HUES48 (cell line): ENCODE measurements around the gene BTG4.

ENCODE experiments used
- H3K27ac ChIP-seq: one replicate; pipeline ENCODE4 v1.7.0; 2013; ENCODE audit warnings: low read depth, low read length, inconsistent platforms
- H3K27me3 ChIP-seq: 2 replicates; pipeline ENCODE4 v1.6.1; 2013; ENCODE audit warnings: mild to moderate bottlenecking, low read length; ENCODE audit not compliant: control insufficient read depth, insufficient read depth
- H3K36me3 ChIP-seq: 2 replicates; pipeline ENCODE4 v1.6.1; 2013; ENCODE audit warnings: low read length; ENCODE audit not compliant: control insufficient read depth, insufficient read depth
- H3K4me1 ChIP-seq: 2 replicates; pipeline ENCODE4 v1.6.1; 2013; ENCODE audit warnings: mild to moderate bottlenecking, low read length; ENCODE audit not compliant: control insufficient read depth, insufficient read depth
- H3K4me3 ChIP-seq: 2 replicates; pipeline ENCODE4 v1.5.1; 2013; ENCODE audit warnings: mild to moderate bottlenecking, low read depth, low read length
- H3K9ac ChIP-seq: 2 replicates; pipeline ENCODE4 v1.6.1; 2013; ENCODE audit warnings: mild to moderate bottlenecking, low read depth, low read length, moderate library complexity
- H3K9me3 ChIP-seq: 2 replicates; pipeline ENCODE4 v1.6.1; 2013; ENCODE audit warnings: low read length; ENCODE audit not compliant: control insufficient read depth, insufficient read depth

The BTG4 gene

DNA sequence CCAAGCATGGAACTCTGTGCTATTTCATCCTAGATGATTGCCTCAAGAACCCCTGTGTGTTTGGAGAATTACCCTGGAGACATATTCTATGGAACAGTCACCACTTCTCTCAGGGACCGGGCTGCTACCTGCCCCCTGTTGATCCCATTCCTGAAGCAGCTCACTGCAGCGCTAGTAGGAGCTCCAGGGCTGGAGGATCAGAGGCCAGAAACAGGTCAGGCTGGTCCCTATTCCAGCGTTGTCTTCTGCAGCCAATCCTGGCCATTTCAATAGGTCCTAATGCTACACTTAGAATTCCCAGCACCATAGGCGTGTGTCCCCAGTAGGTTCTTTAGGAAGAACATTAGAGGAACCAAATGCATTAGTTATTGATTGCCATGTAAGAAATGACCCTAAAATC lies 48.9 kb downstream of the BTG4 start:
- Histone ChIP-seq H3K27me3 (no peaks in the 10 kb centered on the region; the same call in 1 of the 2 replicates), H3K36me3 (no peaks in the 10 kb centered on the region), H3K4me1 (no peaks in the 10 kb centered on the region), H3K9ac (no peak overlapping the region), H3K9me3 (no peaks in the 10 kb centered on the region), H3K4me3 (no peak overlapping the region), H3K27ac (no peak overlapping the region)

DNA sequence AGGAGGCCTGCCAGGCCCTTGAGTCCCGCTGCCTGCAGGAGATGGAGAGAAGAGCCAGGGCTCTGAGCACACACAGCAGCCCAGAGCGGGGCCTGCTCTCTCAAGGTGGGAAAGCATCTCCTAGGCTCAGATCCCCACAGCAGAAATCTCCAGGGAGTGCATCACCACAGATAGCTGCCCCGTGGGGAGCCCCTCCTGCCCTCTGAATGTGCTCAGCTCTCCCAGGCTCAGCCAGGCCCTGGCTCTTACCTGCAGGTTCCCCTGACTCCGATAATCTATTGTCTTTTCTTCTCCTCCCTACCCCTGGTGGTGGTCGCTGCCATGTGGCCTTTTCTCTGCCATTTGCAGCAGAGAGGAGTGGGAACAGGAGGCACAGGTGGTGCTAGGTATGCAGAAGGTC lies 49.9 kb downstream of the BTG4 start:
- no peaks in the 10 kb centered on the region; the same call in 1 of the 2 replicates for H3K27me3 ChIP-seq
- H3K4me3 ChIP-seq: no peak overlapping the region
- no peaks in the 10 kb centered on the region for H3K9me3 ChIP-seq
- H3K36me3 ChIP-seq: no peaks in the 10 kb centered on the region
- no peak overlapping the region for H3K27ac ChIP-seq
- H3K4me1 ChIP-seq: no peaks in the 10 kb centered on the region
- no peak overlapping the region for H3K9ac ChIP-seq

DNA sequence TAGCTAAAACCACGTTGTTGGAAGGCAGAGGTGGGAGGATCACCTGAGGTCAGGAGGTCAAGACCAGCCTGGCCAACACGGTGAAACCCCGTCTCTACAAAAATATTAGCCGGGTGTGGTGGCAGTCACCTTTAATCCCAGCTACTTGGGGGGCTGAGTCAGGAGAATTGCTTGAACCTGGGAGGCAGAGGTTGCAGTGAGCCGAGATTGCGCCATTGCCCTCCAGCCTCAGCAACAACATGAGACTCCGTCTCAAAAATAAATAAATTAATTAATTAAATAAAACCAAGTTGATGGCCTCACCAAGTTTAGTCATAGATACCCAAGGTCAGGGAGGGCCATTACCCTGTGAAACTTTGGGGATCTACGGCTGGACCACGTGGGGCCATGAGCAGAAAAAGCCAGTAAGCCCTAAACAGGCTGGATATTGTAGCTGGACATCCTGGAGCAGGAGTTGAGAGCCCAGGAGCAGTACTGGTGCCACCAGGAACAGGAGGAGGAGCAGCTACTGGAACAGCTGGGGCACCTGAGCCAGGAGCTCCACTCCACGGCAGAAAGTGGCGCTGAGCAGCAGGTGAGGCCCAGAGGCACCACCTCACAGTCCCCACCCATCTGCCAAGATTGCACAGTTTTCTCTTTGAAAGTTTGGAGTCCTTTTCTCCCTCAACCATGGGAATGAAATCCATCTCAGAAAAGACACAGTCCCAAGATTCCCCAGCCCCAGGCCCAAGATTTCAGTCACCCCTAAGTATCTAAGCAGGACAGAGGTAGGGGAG lies 50.5 kb downstream of the BTG4 start:
- no peak overlapping the region for H3K4me3 ChIP-seq
- no peaks in the 10 kb centered on the region for H3K9me3 ChIP-seq
- no peak overlapping the region for H3K9ac ChIP-seq
- no peaks in the 10 kb centered on the region; the same call in 1 of the 2 replicates for H3K27me3 ChIP-seq
- H3K27ac ChIP-seq: no peak overlapping the region
- no peaks in the 10 kb centered on the region for H3K4me1 ChIP-seq
- no peaks in the 10 kb centered on the region for H3K36me3 ChIP-seq

DNA sequence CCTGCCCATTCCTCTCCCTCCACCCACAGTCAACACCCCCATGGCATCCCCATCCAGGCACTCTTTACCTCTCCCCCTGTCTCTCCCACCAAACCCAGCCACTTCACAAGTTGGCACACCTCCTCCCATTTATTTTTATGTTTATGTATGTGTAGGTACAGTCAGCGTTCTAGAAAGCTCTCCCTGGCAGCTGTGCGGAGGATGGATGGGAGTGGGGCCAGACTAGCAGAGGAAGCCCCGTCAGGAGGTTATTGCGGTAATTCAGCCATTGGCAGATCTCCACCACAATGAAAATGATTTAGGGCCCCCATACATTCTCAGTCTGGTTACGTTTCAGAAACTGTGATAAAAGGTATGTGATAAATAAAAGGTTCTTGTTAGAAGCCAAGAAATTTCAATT lies 51.3 kb downstream of the BTG4 start:
- Histone ChIP-seq H3K4me3 (no peak overlapping the region), H3K27ac (no peak overlapping the region), H3K36me3 (no peaks in the 10 kb centered on the region), H3K9ac (no peak overlapping the region), H3K27me3 (no peaks in the 10 kb centered on the region; the same call in 1 of the 2 replicates), H3K9me3 (no peaks in the 10 kb centered on the region), H3K4me1 (no peaks in the 10 kb centered on the region)

DNA sequence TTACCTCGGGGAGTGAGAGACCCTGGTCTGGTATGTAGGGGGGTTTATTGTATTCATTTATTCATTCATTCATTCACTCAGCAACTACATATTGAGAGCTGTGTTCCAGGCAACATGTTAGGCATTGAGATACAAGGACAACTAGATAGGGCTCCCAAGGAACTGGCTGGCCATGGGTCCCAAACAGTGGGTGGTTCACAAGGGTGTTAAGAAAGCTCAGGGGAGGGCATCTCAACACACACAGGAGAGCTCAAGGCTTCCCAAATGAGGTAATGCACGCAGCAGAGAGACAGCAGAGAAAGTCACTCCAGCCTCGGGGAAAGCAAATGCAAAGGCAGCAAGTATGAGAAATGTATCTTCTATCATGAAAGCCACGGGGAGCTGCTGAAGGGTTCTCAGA lies 51.8 kb downstream of the BTG4 start:
- H3K4me3 ChIP-seq: no peak overlapping the region
- no peaks in the 10 kb centered on the region for H3K36me3 ChIP-seq
- no peaks in the 10 kb centered on the region for H3K9me3 ChIP-seq
- H3K27me3 ChIP-seq: no peaks in the 10 kb centered on the region
- no peak overlapping the region for H3K27ac ChIP-seq
- no peak overlapping the region for H3K9ac ChIP-seq
- H3K4me1 ChIP-seq: no peaks in the 10 kb centered on the region

DNA sequence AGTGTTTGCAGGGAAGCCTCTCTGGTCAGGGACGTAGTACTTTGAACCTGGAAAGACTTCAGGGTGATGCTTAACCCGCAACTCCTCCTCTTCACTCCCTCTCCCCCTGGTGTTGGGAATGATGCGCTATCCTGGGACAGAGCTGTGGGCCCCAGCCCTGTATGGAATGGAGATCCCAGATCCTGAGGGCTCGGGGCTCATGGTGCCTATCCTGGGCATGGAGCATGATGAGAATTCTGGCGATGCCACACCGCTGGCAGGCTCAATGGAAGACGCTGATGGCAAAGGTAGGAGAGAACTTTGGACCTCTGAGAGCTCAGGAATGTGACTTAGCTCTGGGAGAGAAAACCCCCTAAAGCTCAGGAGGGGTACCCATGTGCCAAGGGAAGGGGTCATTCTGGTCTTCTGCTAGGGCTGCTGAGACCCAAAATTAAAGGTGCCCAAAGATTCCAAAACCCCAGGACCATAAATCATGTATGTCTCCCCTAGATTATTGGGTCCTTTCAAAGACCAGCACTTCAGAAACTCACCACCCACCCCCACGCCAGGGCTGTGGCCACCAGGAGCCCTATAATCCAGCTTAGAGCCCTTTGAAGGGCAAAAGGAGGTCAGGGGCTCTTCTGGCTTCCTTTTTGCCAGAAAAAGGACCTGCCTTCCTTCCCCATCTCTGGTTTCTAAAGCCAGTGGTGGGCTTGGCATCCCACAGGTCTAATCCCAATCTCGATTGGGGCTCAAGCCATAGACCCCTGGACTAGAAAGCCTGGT lies 52.5 kb downstream of the BTG4 start:
- Histone ChIP-seq H3K27me3 (no peaks in the 10 kb centered on the region; the same call in 1 of the 2 replicates), H3K27ac (no peak overlapping the region), H3K4me1 (no peaks in the 10 kb centered on the region)

DNA sequence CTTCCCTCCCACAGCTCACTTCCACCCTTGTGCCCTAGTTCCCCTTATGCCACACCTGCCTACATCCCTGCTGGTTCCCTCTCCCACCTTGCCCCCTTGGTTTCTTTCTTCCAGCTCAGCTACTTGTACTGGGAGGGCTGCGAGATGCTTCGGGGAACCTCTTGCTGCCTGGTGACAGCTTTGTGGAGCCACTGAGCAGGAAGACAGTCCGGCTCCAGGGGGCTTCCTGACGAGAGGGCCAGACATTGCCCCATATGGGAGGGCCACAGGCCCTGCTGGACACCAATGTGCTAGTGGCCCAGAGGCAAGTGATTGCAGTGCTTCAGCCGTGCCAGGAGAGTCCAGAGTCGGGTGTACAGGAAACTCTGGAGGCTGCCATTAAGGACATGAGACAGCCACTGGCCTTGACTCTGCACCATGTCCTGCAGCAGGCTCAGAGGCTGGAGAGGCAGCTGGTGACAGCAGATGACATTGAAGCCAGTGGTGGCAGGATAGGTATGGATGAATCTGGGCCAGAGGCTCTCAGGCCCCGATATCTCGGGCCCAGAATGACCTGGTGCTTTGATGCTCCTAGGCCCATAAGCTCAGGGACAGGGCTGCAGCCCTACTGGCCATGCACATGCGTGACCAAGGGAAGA lies 54.3 kb downstream of the BTG4 start:
- Histone ChIP-seq H3K9me3 (no peaks in the 10 kb centered on the region), H3K9ac (no peak overlapping the region), H3K4me1 (0 out of 2 replicates have a peak, but pooled peaks cover 5% of the 10 kb centered on the region), H3K4me3 (no peak overlapping the region), H3K36me3 (no peaks in the 10 kb centered on the region), H3K27me3 (no peaks in the 10 kb centered on the region; the same call in 1 of the 2 replicates), H3K27ac (no peak overlapping the region)

More for the DNA sequence above, 52.5 kb downstream of the BTG4 start:
- Histone ChIP-seq H3K36me3 (no peaks in the 10 kb centered on the region), H3K9ac (no peak overlapping the region), H3K4me3 (no peak overlapping the region), H3K9me3 (no peaks in the 10 kb centered on the region)

DNA sequence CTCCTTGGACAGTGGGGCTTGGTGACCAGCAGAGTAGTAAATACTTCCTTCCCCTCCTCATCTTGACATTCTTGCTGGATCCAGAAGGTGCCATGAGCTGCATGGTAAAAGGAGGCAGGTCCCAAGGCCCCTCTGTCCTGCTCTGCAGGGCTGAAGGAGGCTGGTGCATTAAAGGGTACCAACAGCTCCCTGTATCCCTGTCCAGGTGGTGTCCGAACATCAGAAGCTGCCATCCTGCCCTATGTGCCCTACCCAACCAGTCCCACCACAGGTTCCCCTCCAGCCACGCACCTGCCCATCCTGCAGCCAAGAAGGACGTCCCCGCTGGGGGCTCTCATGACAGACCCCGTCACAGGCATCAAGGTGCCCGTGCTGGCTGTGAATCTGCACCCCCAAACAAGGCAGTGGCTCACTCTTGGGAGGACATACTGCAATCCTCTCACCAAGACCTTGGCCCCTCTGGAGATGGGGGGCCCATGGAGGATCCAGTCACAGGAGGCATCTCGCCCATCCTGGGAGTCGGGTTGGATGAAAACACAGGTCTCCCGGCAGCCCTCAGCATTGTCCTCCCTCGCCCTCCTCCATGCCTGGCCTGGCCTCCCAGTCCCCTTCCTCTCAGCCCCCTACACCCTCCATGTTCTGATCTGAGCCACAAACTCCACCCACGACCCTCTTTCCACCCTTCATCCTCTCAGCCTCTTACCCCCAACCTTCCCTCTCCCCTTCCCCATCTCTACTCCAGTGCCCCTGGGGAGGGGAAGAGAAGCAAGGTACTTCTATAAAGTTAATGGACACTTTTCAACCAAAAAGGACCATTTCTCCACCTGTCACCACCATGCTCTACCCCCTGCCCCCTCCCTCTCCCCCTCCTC lies 55.1 kb downstream of the BTG4 start:
- Histone ChIP-seq H3K27ac (no peak overlapping the region), H3K36me3 (no peaks in the 10 kb centered on the region), H3K9me3 (no peaks in the 10 kb centered on the region), H3K9ac (no peak overlapping the region), H3K27me3 (no peaks in the 10 kb centered on the region; the same call in 1 of the 2 replicates), H3K4me3 (no peak overlapping the region), H3K4me1 (0 out of 2 replicates have a peak, but pooled peaks cover 5% of the 10 kb centered on the region)

DNA sequence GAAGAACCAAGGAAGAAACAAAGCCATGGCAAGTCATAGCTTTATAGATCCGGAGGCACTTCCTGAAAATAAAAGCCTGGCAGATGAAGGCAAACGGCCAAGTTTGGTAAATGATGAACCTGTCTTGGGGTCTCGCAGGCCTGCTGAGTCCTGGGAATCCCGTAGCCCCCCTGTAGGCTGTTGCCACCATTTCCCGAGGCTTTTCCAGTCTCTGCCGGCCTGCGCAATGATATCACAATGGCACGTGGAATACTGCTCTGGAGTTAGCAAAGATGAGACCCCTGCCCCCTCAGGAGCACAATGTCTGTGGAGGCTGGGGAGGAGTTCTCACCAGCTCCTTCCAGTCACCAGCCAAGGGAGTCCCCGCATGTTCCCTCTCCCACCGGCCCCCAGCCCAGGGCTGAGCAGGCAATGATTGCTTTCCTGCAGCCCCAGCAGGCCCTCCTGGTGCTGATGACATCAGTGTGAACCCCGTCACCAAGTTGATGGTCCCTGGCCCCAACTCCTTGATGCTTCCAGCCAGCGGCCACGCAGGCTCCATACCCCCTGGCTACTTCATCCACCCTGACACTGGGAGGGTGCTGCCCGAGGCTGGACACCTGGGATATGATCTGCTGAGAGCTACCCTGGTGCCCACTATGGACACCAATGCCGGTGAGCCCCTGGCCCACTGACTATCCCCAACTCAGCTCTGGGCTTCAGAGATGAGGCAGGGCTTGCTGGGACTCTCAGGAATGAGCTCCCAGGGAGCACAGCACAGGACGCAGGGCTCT lies 55.9 kb downstream of the BTG4 start:
- no peaks in the 10 kb centered on the region; the same call in 1 of the 2 replicates for H3K27me3 ChIP-seq

More for the DNA sequence above, 55.9 kb downstream of the BTG4 start:
- no peak overlapping the region for H3K9ac ChIP-seq
- no peaks in the 10 kb centered on the region for H3K36me3 ChIP-seq
- H3K27ac ChIP-seq: no peak overlapping the region
- 0 out of 2 replicates have a peak, but pooled peaks cover 5% of the 10 kb centered on the region for H3K4me1 ChIP-seq
- no peaks in the 10 kb centered on the region for H3K9me3 ChIP-seq
- H3K4me3 ChIP-seq: no peak overlapping the region
